GM12872 (cell line): ENCODE measurements around the gene SNU13.
A peak's percentile ranks its signal among the peaks of the same experiment; 100 is the strongest.

Experiments used
- CTCF ChIP-seq: IDR thresholded peaks from 3 replicates; pipeline ENCODE4 v1.5.1; 2011; ENCODE audit warnings: low read depth, mild to moderate bottlenecking, low read length, moderate library complexity; ENCODE audit not compliant: insufficient read depth

The SNU13 gene

GRCh38 chr22:41674846-41675340 is 13.8 kb downstream of the SNU13 start:
- no peak for TF ChIP-seq CTCF

- TF ChIP-seq CTCF: peak; percentile 56
Measured at GRCh38 chr22:41672780-41673509, 15.7 kb downstream of the SNU13 start.

GRCh38 chr22:41668971-41669911 is 19.4 kb downstream of the SNU13 start:
- TF ChIP-seq CTCF: no peak

- TF ChIP-seq CTCF: no peak
Measured at GRCh38 chr22:41664951-41665350, 23.7 kb downstream of the SNU13 start.

GRCh38 chr22:41664490-41664889 is 24.2 kb downstream of the SNU13 start:
- TF ChIP-seq CTCF: no peak

- no peak for TF ChIP-seq CTCF
Measured at GRCh38 chr22:41661713-41662112, 27.0 kb downstream of the SNU13 start.

- TF ChIP-seq CTCF: no peak
Measured at GRCh38 chr22:41661088-41661487, 27.6 kb downstream of the SNU13 start.
